Lower leg skin (tissue), 4 donors: ENCODE results near the gene TP53BP2. TPM values are rescaled to one million over a fixed set of nuclear protein-coding genes. Genes with fewer than 3 reads are reported as not detected.

Source experiments
- DNase-seq, 2 donors: peaks; one replicate each; pipeline ENCODE4 v3.0.0-alpha.2; 2019; ENCODE audit warnings: low spot score in 2 of 2
- H3K4me3 ChIP-seq: fragments of 200-600 bp; sonication (generic); 2 replicates; pipeline ENCODE4 v1.5.1; 2017; ENCODE audit warnings: mild to moderate bottlenecking, low read depth; ENCODE audit not compliant: poor library complexity, severe bottlenecking
- POLR2A ChIP-seq, 2 donors: fragments of 450-650 bp; IDR thresholded peaks; one replicate each; pipeline ENCODE4 v1.6.1; 2016 to 2017; ENCODE audit warnings: antibody characterized with exemption in 2 of 2, mild to moderate bottlenecking in 1 of 2, moderate library complexity in 1 of 2
- WGBS, 2 donors: methylation state at CpG; one replicate each; pipeline ENCODE4 v1.1.5; 2018; 5-methylcytosine and 5-hydroxymethylcytosine counted together
- intact Hi-C: fragments of 100-400 bp; cut with DNase I; formaldehyde crosslinking; loops from one replicate; pipeline ENCODE4 v1.15.0; 2023; ENCODE audit warnings: low total_unique reads
- total RNA-seq, 4 donors: library from RNA; depleted of rRNA; stranded (reverse); fragments of >200 nt; gene quantifications; one replicate each; pipeline ENCODE4 v1.1.0, GENCODE V29; 2016
- TF ChIP-seq, protein P1 (sequence below), 3 donors: fragments of 450-650 bp; IDR thresholded peaks; one replicate each; pipeline ENCODE4 v1.5.1; 2016; ENCODE audit warnings: antibody characterized with exemption in 3 of 3, mild to moderate bottlenecking in 3 of 3, moderate library complexity in 2 of 3

The TP53BP2 gene
- total RNA-seq, 4 donors from 2014 or later = 32.2 to 49.9 (median 36.6) TPM

DNA sequence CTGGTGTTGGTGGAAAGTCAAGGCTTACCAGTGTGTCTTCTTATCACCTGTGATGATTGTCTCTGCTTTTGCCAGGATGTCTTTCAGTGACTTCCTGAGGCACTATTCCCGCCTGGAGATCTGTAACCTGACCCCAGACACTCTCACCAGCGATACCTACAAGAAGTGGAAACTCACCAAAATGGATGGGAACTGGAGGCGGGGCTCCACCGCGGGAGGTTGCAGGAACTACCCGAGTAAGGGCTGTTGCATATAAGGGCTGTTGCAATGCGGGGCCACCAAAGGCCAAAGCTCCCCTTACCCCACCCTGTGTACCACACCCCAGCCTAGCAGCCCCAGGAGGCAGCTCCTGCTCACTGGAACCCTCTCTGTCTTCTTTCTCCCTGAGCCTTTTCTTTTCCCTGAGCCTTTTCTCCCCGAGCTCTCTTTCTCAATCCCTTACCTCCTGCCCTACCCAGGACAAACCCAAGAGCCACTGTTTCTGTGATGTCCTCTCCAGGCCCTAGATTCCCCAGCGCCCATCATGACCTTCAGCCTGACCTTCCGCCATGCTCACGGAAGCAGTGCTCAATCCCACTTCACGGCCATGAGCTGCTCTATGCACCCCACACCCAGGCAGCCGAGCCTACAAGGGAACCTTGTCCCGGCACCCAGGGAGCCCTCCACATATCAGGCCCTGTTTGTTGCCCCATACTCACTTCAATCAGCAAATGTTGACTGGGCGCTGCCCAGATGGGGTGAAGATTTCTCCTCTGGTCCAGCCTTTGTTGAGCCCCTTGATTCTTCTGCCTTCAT is 92.8 kb downstream of the TP53BP2 start:
- TF ChIP-seq POLR2A (IDR thresholded peaks at IDR 0.05) = no peak
- TF ChIP-seq, protein P1, sequence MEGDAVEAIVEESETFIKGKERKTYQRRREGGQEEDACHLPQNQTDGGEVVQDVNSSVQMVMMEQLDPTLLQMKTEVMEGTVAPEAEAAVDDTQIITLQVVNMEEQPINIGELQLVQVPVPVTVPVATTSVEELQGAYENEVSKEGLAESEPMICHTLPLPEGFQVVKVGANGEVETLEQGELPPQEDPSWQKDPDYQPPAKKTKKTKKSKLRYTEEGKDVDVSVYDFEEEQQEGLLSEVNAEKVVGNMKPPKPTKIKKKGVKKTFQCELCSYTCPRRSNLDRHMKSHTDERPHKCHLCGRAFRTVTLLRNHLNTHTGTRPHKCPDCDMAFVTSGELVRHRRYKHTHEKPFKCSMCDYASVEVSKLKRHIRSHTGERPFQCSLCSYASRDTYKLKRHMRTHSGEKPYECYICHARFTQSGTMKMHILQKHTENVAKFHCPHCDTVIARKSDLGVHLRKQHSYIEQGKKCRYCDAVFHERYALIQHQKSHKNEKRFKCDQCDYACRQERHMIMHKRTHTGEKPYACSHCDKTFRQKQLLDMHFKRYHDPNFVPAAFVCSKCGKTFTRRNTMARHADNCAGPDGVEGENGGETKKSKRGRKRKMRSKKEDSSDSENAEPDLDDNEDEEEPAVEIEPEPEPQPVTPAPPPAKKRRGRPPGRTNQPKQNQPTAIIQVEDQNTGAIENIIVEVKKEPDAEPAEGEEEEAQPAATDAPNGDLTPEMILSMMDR (IDR thresholded peaks at IDR 0.05) = no peak
- no peak overlapping the region for H3K4me3 ChIP-seq
- intact Hi-C loops = no loop called here
- WGBS, 2 donors = 81 to 87% methylated on average over 15 of the region's 15 CpGs
- DNase-seq = no peak

DNA sequence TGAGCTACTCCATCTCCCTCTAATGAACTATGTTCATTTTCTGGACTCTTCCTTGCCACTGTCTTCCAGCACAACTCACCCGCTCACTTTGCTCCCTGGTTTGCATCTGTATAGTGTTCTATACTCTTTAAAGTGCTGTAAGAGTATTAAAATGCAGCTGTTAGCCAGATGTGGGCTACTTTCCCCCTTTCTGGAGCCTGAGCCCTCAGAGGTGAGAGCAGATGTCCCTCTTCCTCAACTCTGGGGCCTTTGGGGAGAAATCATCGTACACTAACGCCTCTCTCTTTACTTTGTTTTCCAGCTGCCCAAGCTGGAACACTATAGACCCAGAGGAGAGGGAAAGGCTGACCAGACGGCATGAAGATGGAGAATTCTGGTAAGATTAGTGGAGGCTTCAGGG is 94.1 kb downstream of the TP53BP2 start:
- intact Hi-C loops = no loop called here
- 88 to 89% methylated on average over 4 of the region's 4 CpGs for WGBS, 2 donors
- DNase-seq = no peak
- H3K4me3 ChIP-seq = no peak overlapping the region
- TF ChIP-seq POLR2A (IDR thresholded peaks at IDR 0.05) = no peak
- TF ChIP-seq, protein P1 (IDR thresholded peaks at IDR 0.05) = no peak

DNA sequence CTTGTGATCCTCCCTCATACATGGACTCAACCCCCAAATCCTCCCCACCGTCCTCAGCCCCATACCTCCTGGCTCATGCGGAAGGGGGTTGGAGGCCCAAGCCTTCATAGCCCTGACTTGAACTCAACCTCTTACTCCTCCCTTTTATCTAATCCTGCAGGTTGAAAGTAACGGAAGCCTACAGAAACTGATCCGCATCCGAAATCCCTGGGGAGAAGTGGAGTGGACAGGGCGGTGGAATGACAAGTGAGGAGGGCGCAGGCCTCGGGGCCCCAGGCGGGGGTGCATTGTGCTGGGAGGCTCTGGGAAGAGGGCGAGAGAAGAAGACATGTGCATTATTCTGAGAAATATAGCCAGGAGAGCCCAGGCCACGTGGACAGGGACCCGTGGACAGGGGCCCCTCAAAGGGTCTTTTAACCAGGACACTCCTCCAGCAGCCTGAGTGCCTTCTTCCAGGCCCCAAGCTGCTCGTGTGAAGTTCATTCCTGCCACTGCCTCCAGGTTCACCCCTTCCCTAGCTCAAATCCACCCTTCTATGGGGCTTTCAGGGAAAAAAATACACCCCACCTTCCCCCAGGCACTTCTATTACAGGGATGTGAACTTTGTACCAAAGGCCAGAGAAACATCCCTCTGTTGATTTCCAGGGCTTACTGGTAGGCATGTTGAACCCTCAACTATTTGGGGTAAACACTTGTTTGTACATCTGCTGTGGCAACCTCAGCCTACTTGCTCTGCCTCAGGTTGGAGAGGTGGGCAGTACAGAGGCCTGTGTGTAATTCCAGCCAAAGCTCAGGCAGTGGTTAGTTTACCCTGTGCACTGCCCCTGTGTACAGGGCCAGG is 94.8 kb downstream of the TP53BP2 start:
- intact Hi-C loops = no loop called here
- no peak overlapping the region for H3K4me3 ChIP-seq
- DNase-seq = no peak
- TF ChIP-seq, protein P1 (IDR thresholded peaks at IDR 0.05) = no peak
- no peak for TF ChIP-seq POLR2A (IDR thresholded peaks at IDR 0.05)
- 88 to 89% methylated on average over 13 of the region's 13 CpGs for WGBS, 2 donors

DNA sequence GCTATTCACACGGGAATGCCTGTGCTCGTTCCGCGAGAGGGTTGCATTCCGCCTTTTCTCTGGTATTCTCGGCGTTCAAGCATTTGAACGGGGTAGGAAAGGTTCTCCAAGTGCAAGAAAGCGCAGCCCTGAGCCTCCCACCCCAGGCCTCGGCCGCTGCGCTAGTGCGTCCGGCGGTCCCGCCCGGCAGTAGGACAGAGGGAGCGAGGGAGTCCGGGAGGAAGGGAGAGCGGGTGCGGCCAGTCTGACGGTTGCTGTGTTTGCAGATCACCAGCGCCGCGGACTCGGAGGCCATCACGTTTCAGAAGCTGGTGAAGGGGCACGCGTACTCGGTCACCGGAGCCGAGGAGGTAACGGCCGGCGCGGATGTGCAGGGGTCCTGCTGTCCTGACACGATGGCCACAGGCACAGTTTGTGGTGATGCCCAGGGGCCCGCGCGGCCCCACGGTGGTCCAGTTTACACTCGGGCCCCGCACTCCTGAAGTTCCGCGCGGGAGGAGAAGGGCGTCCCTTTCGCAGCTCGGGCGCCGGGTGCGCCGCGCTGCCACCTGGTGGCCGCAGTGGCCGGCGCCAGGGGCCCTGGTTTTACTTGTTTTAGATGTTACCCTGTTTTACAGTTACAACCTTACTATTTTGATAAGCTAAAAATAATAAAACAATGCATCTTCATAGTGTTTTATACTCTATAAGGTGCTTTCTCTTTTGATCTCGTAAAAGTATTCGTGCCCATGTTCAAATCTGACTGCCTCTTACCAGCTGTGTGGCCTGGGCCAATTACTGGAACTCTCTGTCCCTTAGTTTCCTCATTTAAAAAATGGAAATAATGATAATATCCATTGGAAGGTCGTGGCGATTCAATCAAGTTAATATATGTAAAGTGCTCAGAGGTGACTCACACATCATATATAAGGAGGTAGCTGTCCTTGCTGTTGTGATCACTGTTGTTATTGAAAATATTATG is 96.7 kb downstream of the TP53BP2 start:
- TF ChIP-seq, protein P1 (IDR thresholded peaks at IDR 0.05) = peak in 1 of 3 donors; percentile 60
- no peak for TF ChIP-seq POLR2A (IDR thresholded peaks at IDR 0.05)
- peak; percentile 42 to 95 for DNase-seq
- 20 to 23% methylated on average over 41 to 46 of the region's 61 CpGs for WGBS, 2 donors
- intact Hi-C loops = loop anchor here (5.0 kb wide), 2 partner anchors 37 to 52 kb away; partner anchors contain the start of gene CAPN2
- no peak overlapping the region for H3K4me3 ChIP-seq

DNA sequence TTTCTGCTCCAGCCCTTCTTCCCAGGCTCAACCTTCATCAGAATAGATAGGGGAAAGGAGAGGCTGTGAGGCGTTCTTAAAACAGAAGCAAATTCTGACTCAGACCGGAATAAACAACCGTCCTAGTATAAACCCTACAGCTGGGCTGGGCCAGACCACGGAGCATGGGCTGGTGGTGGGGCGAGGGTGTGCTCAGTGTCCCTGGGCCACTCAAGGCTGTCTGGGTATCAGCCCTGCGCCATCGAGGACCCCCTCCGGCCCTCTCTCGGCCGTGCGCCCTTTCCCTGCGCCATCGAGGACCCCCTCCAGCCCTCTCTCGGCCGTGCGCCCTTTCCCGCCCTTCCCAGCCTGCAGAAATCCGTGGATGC is 97.4 kb downstream of the TP53BP2 start:
- DNase-seq = no peak
- WGBS, 2 donors = 45 to 58% methylated on average over 18 of the region's 18 CpGs
- TF ChIP-seq, protein P1 (IDR thresholded peaks at IDR 0.05) = no peak
- TF ChIP-seq POLR2A (IDR thresholded peaks at IDR 0.05) = no peak
- H3K4me3 ChIP-seq = no peak overlapping the region
- intact Hi-C loops = loop anchor here (5.0 kb wide), 2 partner anchors 36 to 51 kb away; partner anchors contain the start of gene CAPN2
